GM21737 (cell line): Measurements from ENCODE around the gene KCNMA1.

Experiments used
- ATAC-seq: cut with Tn5 transposase; IDR thresholded peaks from one replicate; pipeline ENCODE4 v1.9.1; 2021; ENCODE audit warnings: mild to moderate bottlenecking, moderate library complexity; ENCODE audit not compliant: unreplicated experiment

The KCNMA1 gene

GRCh38 chr10:76866841-76867586 lies 770.6 kb downstream of the KCNMA1 start:
- no peak for ATAC-seq

- ATAC-seq, result no peak
These were observed 772.7 kb downstream of the KCNMA1 start for GRCh38 chr10:76864922-76865321.

- ATAC-seq, result no peak
These were observed 778.9 kb downstream of the KCNMA1 start for GRCh38 chr10:76858721-76859120.

GRCh38 chr10:76840802-76841201 lies 796.8 kb downstream of the KCNMA1 start:
- ATAC-seq, result no peak

- no peak for ATAC-seq
These were observed 798.3 kb downstream of the KCNMA1 start for GRCh38 chr10:76839276-76839675.

- no peak for ATAC-seq
These were observed 807.4 kb downstream of the KCNMA1 start for GRCh38 chr10:76830218-76830617.

GRCh38 chr10:76829724-76830123 lies 807.9 kb downstream of the KCNMA1 start:
- ATAC-seq, result no peak
